Ovary (tissue), 3 donors: ENCODE data around the gene LGI4.

ENCODE experiments used
- CTCF ChIP-seq, 3 donors: fragments of 450-650 bp in 2 of 3; fragments of 200-600 bp in 1 of 3; IDR thresholded peaks; one replicate each; pipeline versions ENCODE4 v1.5.1 to v1.8.0; 2016 to 2022; ENCODE audit warnings: antibody characterized with exemption in 3 of 3, mild to moderate bottlenecking in 1 of 3
- EP300 ChIP-seq: sonication (generic); formaldehyde crosslinking; IDR thresholded peaks from one replicate; pipeline ENCODE4 v1.6.1; 2017; ENCODE audit warnings: antibody characterized with exemption
- POLR2A ChIP-seq: fragments of 450-650 bp; IDR thresholded peaks from one replicate; pipeline ENCODE4 v1.6.1; 2017; ENCODE audit warnings: antibody characterized with exemption, mild to moderate bottlenecking, moderate library complexity
- donor health status: DM: no; HTN: no; CAD: no.

GRCh38 chr19:35143231-35143715, 8.4 kb upstream of the LGI4 start, which contains the start of gene FXYD7:
- TF ChIP-seq CTCF (IDR thresholded peaks at IDR 0.05): no peak
- TF ChIP-seq POLR2A: no peak
- TF ChIP-seq EP300: no peak
